GM12878 (cell line): ENCODE results near the gene PRKCQ. TPM values are rescaled to one million over a fixed set of nuclear protein-coding genes. Genes with fewer than 3 reads are reported as not detected.

Source experiments
- ATAC-seq: fragments of 200-7000 bp; cut with Tn5 transposase; 3 replicates; pipeline ENCODE4 v1.9.1; 2020; ENCODE audit warnings: mild to moderate bottlenecking, moderate library complexity
- BruUV-seq: library from RNA; stranded (reverse); fragments of 400-500 nt; replicated peaks from 2 replicates; lab custom pipeline; 2021; lab: Mats Ljungman, UMichigan
- CTCF ChIA-PET: fragments of 300-600 bp; sonication (Branson Sonifier 250); formaldehyde crosslinking; extraction: SDS; loops from one replicate; lab custom pipeline; 2021; ENCODE audit warnings: inconsistent platforms; lab: Yijun Ruan, JAX
- POLR2A ChIA-PET: fragments of 350-600 bp; formaldehyde crosslinking; extraction: SDS; loops from one replicate; lab custom pipeline; 2021; ENCODE audit warnings: inconsistent platforms; lab: Charles Lee
- RAD21 ChIA-PET: fragments of 300-600 bp; sonication (Branson Sonifier 250); formaldehyde crosslinking; loops from one replicate; lab custom pipeline; 2023; ENCODE audit warnings: antibody characterized with exemption; ENCODE audit not compliant: unreplicated experiment; lab: Charles Lee
- SMC1A ChIA-PET: fragments of 300-600 bp; sonication (Branson Sonifier 250); formaldehyde crosslinking; loops from one replicate; lab custom pipeline; 2023; ENCODE audit not compliant: unreplicated experiment, uncharacterized antibody; lab: Charles Lee
- DNase-seq: peaks from one replicate; pipeline ENCODE4 v3.0.0-alpha.2; 2011; ENCODE audit warnings: low read depth, low spot score
- FAIRE-seq: peaks from 3 replicates; lab custom pipeline; 2011; peaks lifted over from hg19 to GRCh38; lab: Jason Lieb, UNC
- H2AFZ ChIP-seq: 2 replicates; pipeline ENCODE4 v1.6.0; 2011; ENCODE audit warnings: low read depth, low read length, control low read depth; ENCODE audit not compliant: control insufficient read depth
- H3K27ac ChIP-seq: 2 replicates; pipeline ENCODE4 v1.5.1; 2011; ENCODE audit warnings: control low read depth; ENCODE audit not compliant: control insufficient read depth, insufficient read depth
- H3K27me3 ChIP-seq, 2 experiments: replicated peaks in 1 of 2; 2 replicates each; pipeline versions ENCODE4 v1.6.0 to v1.6.1; 2011; ENCODE audit warnings: low read length in 1 of 2; ENCODE audit not compliant: control insufficient read depth in 2 of 2, insufficient read depth in 2 of 2
- H3K36me3 ChIP-seq, 2 experiments: 2 replicates each; pipeline ENCODE4 v1.5.1; 2011; ENCODE audit warnings: low read length in 1 of 2; ENCODE audit not compliant: control insufficient read depth in 2 of 2, insufficient read depth in 2 of 2
- H3K4me1 ChIP-seq: 2 replicates; pipeline ENCODE4 v1.6.1; 2011; ENCODE audit warnings: mild to moderate bottlenecking, low read length, moderate library complexity, mixed read lengths; ENCODE audit not compliant: control insufficient read depth, insufficient read depth
- H3K4me2 ChIP-seq: 2 replicates; pipeline ENCODE4 v1.6.0; 2011; ENCODE audit warnings: control low read depth; ENCODE audit not compliant: control insufficient read depth, insufficient read depth
- H3K4me3 ChIP-seq: fragments of 200-600 bp; sonication (generic); 2 replicates; pipeline ENCODE4 v1.5.1; 2016
- H3K79me2 ChIP-seq: 2 replicates; pipeline ENCODE4 v1.6.0; 2011; ENCODE audit warnings: low read length; ENCODE audit not compliant: control insufficient read depth, insufficient read depth
- H3K9ac ChIP-seq: 2 replicates; pipeline ENCODE4 v1.8.0; 2011; ENCODE audit warnings: low read length, control low read depth, mixed read lengths; ENCODE audit not compliant: control insufficient read depth, insufficient read depth
- H3K9me3 ChIP-seq: replicated peaks from 3 replicates; pipeline ENCODE4 v1.5.1; 2011; ENCODE audit warnings: mild to moderate bottlenecking, low read length; ENCODE audit not compliant: control insufficient read depth, insufficient read depth
- H4K20me1 ChIP-seq: 2 replicates; pipeline ENCODE4 v1.6.0; 2011; ENCODE audit not compliant: control insufficient read depth, insufficient read depth
- FOXK2 ChIP-seq: fragments of 450-650 bp; IDR thresholded peaks from 2 replicates; pipeline ENCODE4 v1.6.1; 2017; ENCODE audit warnings: mild to moderate bottlenecking, moderate library complexity
- PKNOX1 ChIP-seq: fragments of 450-650 bp; IDR thresholded peaks from 2 replicates; pipeline ENCODE4 v1.6.1; 2016; ENCODE audit warnings: mild to moderate bottlenecking
- ZNF592 ChIP-seq: fragments of 450-650 bp; IDR thresholded peaks from 2 replicates; pipeline ENCODE4 v1.6.1; 2017; ENCODE audit warnings: mild to moderate bottlenecking, moderate library complexity
- WGBS: methylation state at CpG from one replicate; pipeline ENCODE4 v1.1.6; 2016; ENCODE audit warnings: low lambda C conversion rate; ENCODE audit not compliant: insufficient replicate concordance, insufficient coverage; ENCODE audit errors: missing lambda C conversion rate; 5-methylcytosine and 5-hydroxymethylcytosine counted together
- in situ Hi-C: fragments of 300-500 bp; cut with MboI; formaldehyde crosslinking; loops from 9 replicates; pipeline ENCODE4 v1.14.3; 2018; ENCODE audit warnings: mixed read lengths
- intact Hi-C: fragments of 100-400 bp; cut with micrococcal nuclease; formaldehyde crosslinking; loops from one replicate; pipeline ENCODE4 v1.14.2; 2022; ENCODE audit not compliant: unreplicated experiment
- polyA plus RNA-seq, 11 experiments: library from polyadenylated mRNA; depleted of rRNA in 4 of 11; unstranded in 6 of 11; stranded (reverse) in 5 of 11; fragments of >200 nt; fragmentation: Nextera tagmentation in 4 of 11; fragmentation: Illumina TruSeq in 1 of 11; extraction: Ambion mirVana in 4 of 11; extraction: Trizol in 1 of 11; gene quantifications; 1 replicate in 1 of 11; 2 replicates in 10 of 11; pipeline versions ENCODE4 v1.2.1 to v1.2.3, GENCODE V29; 2011 to 2016; ENCODE audit warnings: inconsistent platforms in 2 of 11, missing spikeins in 2 of 11, low read depth in 1 of 11
- total RNA-seq, 4 experiments: library from RNA; depleted of rRNA in 3 of 4; stranded (reverse); fragments of >200 nt in 3 of 4; fragmentation: Illumina TruSeq in 1 of 4; extraction: Trizol in 1 of 4; gene quantifications; 2 replicates each; pipeline versions ENCODE4 v1.2.1 to v1.2.3, GENCODE V29; 2013 to 2021

The PRKCQ gene
- total and polyA plus RNA-seq, 10 of the 15 experiments (the other 5 are each of a cell fraction or from before 2014, with no cell fraction given): 0.26 to 8.9 (median 0.98) TPM

- RAD21 ChIA-PET: interaction anchor here (1.2 to 1.4 kb wide), 3 partner anchors 50 to 202 kb away, joined by 3 read pairs; no protein-coding TSS in a partner anchor
- no peak for FAIRE-seq
- Histone ChIP-seq H3K9ac (no peak overlapping the region), H3K27ac (no peak overlapping the region)
- in situ Hi-C loops: no loop called here
- TF ChIP-seq ZNF592 (no peak), PKNOX1 (peak; percentile 59), FOXK2 (no peak)
- TF ChIP-seq, all 136 proteins: peak for 1
- SMC1A ChIA-PET: interaction anchor here (1.3 to 4.7 kb wide), 8 partner anchors 9 to 113 kb away, joined by 3 to 32 read pairs (median 6); no protein-coding TSS in a partner anchor
- H3K36me3 ChIP-seq: no peaks in the 10 kb centered on the region
- intact Hi-C loops: no loop called here
- H3K79me2 ChIP-seq: no peaks in the 10 kb centered on the region
- DNase-seq (no peak), ATAC-seq (peak; percentile 54)
- POLR2A ChIA-PET: interaction anchor here (0.5 kb wide), 1 partner anchor 198 kb away, joined by 3 read pairs; no protein-coding TSS in a partner anchor
- no peaks in the 10 kb centered on the region for H3K4me1 ChIP-seq
- no peaks in the 10 kb centered on the region for H3K27me3 ChIP-seq
- H2AFZ ChIP-seq: no peak overlapping the region
- no peak overlapping the region for H3K4me2 ChIP-seq
- BruUV-seq: no TSS peak
- WGBS: 26% methylated on average over 9 of the region's 9 CpGs
- no peaks in the 10 kb centered on the region for H4K20me1 ChIP-seq
- CTCF ChIA-PET: interaction anchor here (0.8 to 4.4 kb wide), 5 partner anchors 8 to 203 kb away, joined by 3 to 17 read pairs (median 4); no protein-coding TSS in a partner anchor
- H3K4me3 ChIP-seq: no peak overlapping the region
- H3K9me3 ChIP-seq: no peaks in the 10 kb centered on the region; the same call in 2 of the 3 replicates
These were observed 115.1 kb downstream of the PRKCQ start for GRCh38 chr10:6464862-6465430.
